NCI-H2081 treated with DMSO at 0.1 percent for 48 hours (cell line): ENCODE measurements around the gene PARD6G.
"Not testable (repeated sequence)": the region's sequence is repeated elsewhere in the genome, so short reads cannot be mapped to it uniquely, and the experiment has no call there.

Experiments
- DNase-seq: peaks from one replicate; lab custom pipeline; 2025; lab: John Stamatoyannopoulos, UW

PARD6G gene

GRCh38 chr18:80171054-80171872, 76.1 kb downstream of the PARD6G start:
- DNase-seq = no peak

DNA sequence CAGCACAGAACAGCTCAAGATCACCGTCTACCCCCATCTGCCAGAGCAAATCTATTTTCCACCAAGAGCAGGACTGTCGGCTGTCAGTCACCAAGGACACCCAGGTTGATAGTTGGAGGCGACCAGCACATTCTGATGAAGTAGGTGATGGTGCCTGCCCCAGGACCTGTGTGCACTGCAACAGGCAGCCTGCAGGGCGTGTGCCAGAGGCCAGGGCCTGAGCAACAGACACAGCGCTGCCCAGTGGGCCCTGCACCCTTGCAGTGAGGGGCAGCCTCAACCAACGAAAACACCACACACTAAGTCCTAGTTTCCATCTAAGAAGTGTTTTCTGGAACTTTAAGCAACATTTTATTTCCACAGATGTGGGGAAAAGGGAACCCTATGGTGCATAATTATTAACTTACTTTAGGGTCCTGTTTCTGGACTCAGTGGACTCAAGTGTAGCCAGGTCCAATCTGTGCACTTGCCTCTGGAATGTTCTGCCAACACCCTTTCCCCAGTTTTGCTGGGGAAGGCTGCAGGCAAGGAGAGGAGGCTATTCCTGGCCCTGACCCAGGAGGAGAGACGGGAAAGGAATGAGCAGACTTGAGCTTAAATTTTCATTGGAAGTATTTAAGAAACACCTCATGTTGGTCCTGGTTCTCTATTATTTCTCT, 76.8 kb downstream of the PARD6G start:
- DNase-seq = no peak

DNA sequence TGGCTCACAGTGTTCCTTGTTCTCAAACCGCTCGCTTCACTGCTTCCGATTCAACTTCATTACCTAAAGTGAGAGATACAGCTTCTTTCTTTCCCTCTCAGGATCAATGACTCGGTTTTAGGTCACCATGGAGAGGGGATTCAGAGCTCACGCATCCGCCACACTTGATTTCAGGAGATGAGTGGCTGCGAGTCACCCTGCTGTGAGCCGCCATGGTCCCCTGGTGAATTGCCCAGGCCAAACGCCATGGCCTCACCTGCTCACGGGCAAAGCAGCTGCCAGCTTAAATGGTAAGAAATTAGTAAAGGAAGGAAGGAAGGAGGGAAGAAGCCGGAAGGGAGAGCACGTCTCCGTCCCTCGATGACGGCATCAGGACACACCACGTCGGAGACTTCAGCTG, 77.7 kb downstream of the PARD6G start:
- DNase-seq = no peak

DNA sequence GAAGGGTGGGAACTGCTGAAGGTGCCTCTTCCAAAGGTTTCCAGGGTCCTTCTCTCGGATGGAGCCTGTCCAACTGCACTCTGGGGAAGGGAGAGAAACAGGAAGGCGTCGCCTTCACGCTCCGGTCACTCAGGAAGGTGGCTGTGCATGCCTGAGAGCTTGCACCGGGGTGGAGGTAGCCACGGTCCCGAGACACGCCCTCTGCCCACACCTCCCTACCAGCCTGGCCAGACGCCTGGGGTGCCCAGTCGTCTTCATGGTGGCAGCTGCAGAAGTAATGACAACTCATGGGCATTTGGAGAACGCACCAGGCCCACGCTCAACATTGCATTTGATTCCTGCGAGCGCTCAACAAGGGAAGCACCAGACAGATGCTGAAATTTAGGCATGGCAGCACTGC, 78.3 kb downstream of the PARD6G start:
- no peak for DNase-seq

GRCh38 chr18:80168346-80168745, 79.0 kb downstream of the PARD6G start:
- DNase-seq = no peak

DNA sequence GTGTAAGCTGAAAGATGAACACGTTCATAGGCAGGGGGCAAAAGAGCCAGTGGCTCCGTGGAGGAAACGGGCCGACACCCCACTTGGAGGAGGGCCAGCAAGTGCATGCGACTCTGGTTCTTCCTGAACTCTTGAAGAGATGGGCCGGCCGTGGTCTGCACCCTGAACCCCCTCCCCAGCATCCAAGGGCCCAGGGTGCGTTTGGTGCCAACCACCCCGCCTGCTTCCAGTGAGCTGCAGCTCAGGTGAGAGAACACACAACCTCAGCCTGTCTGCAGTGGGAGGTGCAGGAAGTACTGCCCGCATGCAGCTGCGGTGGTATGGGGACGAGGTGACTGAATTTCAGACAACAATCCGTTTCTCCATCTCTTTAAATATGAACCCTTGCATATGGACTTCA, 79.4 kb downstream of the PARD6G start:
- no peak for DNase-seq

GRCh38 chr18:80167331-80167730, 80.0 kb downstream of the PARD6G start:
- no peak for DNase-seq

DNA sequence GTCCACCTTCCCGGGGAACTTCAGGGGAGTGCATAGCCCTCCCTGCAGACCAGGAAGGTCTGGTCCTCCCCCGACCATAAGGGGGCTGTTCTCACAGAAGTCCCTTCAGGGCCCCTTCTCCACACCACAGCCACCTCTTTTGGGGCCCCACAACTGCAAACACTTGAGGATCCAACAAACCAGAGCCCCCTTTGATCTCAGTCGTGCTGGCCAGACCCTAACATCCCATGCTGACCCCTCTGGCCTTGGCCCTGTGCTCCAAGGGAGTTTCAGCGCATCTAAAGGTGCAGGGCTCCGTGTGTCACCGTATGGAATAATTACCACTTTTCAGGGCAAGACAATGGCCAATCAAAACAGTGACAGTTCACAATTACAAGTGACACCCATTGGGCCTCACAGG, 80.6 kb downstream of the PARD6G start:
- no peak for DNase-seq

DNA sequence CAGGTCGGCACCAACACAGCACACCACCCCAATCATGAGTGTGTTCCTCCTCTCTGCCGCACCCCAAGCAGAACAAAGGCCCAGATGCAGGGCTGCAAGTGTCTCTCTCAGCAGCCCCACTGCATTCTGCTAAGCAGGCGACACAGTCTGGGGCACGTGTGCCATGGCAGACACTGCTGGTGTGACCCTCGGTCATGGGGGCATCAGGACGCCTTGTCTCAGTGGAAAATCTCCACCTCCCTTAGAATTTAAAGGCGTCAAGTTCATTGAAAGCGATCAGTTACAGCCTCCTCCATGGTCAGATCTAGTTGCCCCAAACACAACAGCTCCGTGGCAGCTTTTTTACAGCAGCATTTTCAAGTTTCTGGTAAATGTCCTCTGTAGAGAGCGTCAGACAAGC, 81.1 kb downstream of the PARD6G start:
- DNase-seq = no peak

DNA sequence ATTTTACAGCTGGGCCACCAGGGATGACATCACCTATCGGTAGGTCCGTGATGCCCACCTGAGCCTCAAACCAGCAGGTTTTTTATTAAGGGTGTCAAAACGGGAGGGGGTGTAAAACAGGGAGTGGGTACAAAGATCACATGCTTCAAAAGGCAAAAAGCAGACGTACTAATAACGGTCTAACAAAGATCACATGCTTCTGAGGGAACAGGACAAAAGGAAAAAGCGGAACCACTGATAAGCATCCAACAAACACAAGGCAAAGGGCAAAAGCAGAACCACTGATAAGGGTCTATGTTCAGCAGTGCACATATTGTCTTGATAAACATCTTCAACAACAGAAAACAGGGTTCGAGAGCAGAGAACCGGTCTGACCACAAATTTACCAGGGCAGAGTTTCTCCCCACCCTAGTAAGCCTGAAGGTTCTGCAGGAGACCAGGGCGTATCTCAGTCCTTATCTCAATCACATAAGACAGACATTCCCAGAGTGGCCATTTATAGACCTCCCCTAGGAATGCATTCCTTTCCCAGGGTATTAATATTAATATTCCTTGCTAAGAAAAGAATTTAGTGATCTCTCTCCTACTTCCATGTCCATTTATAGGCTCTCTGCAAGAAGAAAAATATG, 82.5 kb downstream of the PARD6G start:
- not testable (repeated sequence) for DNase-seq

GRCh38 chr18:80163183-80163582, 84.1 kb downstream of the PARD6G start:
- no peak for DNase-seq

GRCh38 chr18:80161781-80162417, 85.4 kb downstream of the PARD6G start:
- DNase-seq = no peak

- DNase-seq = no peak
Measured at GRCh38 chr18:80159713-80160636, 87.3 kb downstream of the PARD6G start.

DNA sequence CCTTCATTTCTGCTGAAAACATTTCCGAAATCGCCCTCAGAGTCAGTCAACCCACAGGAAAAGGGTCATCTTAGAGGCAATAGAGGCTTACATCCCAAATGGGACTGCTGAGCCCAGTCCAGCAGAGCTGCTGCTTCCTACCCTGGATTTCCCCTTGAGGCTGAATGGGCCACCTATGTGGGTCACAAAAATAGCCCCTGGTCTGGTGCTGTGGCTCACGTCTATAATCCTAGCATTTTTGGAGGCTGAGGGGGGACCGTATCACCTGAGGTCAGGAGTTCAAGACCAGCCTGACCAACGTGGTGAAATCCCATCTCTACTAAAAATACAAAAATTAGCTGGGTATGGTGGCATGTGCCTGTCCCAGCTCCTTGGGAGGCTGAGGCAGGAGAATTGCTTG, 88.9 kb downstream of the PARD6G start:
- DNase-seq = no peak

GRCh38 chr18:80157708-80158343, 89.5 kb downstream of the PARD6G start:
- DNase-seq = no peak

DNA sequence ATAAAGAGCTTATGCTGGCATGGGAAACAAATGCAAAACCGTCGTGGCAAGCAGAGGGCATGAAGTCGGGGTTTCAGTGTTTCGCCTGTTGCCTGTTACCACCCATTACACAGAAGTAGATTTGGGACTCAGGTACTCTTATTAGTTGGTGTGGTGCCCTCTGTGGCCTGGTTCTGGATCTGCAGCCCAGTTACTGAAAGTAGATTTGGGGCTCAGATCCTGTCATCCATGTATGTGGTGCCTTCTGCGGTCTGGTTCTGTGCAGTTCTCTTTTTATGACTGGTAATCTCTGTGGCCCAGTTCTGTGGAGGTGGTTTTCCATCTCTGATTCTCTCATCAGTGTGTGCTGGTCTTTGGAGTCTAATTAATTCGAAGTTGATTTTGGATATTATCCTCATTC, 93.0 kb downstream of the PARD6G start:
- no peak for DNase-seq

DNA sequence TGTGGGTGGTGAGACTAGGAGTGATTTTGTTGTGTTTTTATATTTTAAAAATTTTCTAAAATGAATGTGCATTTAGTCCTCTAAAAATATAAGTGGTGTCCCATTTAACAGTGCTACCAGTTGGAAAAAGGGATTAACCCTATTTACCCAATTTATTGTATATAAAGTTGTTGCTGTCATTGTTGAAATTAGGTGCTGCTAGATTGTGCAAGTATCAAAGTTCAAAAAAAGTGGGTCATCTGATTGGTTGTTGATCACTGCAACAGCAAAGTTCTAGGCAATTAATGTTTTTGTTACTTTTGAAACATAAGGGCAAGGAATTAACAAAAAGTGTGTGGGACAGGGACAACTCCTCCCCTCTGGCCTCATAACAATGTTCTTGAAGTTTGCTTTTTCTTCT, 97.6 kb downstream of the PARD6G start:
- no peak for DNase-seq

DNA sequence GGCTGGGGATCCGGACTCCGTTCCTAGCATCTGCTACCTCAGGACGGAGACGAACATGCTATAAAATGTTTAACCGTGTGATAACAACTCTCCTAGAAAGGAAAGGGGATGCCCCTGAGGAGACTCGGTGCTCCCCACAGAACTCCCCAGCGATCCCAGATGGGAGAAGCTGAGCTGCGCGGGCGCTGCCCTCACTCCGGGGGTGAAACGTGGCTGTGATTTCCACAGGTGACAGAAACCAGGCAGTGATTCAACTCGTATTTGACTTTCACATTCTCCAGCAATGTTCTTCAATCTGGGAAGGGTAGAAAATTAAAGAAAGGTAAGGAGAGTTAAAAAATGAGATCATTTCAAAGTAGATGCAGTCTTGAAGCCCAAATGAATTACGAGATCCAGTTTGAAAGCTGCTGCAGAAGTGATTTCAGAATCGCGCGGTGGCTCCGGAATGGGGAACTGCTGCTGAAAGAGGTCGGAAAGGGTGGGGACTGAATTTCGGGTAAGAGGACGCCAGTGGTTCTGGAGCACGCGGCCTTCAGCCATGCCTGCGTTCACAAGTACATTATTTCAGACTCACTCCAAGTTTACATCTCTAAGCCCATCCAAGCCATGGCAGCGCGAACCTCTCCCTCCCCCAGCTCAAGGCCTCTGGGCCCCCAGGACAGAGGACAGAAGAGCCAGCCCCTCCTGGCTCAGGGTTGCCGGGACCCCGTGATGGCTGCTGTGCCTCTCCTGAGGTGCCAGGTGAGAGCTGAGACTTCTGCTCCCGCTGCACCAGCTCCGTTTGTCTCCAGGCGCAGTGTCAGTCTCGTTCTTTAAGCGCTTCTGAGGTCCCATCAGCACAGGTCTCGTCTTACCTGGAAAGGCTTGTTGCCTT, 98.8 kb downstream of the PARD6G start:
- no peak for DNase-seq

GRCh38 chr18:80147418-80148325, 99.6 kb downstream of the PARD6G start:
- no peak for DNase-seq
